Osteoblast (primary cell): ENCODE measurements around the gene EFNA4. TPM values are rescaled to one million over a fixed set of nuclear protein-coding genes. Genes with fewer than 3 reads are reported as not detected.

Experiments
- DNase-seq: peaks from one replicate; pipeline ENCODE4 v3.0.0; 2011; ENCODE audit warnings: low spot score, mixed read lengths; ENCODE audit not compliant: insufficient read length; ENCODE audit errors: missing footprints
- H2AFZ ChIP-seq: 2 replicates; pipeline ENCODE4 v1.6.0; 2011; ENCODE audit warnings: mild to moderate bottlenecking, low read length
- H3K27ac ChIP-seq: 2 replicates; pipeline ENCODE4 v1.5.1; 2011; ENCODE audit warnings: mild to moderate bottlenecking, low read depth, low read length, moderate library complexity
- H3K27me3 ChIP-seq: 2 replicates; pipeline ENCODE4 v1.6.0; 2012; ENCODE audit warnings: mild to moderate bottlenecking, control low read depth, inconsistent platforms, low read length, moderate library complexity; ENCODE audit not compliant: insufficient read depth
- H3K36me3 ChIP-seq: 2 replicates; pipeline ENCODE4 v1.5.1; 2011; ENCODE audit warnings: mild to moderate bottlenecking, low read length, control low read depth, moderate library complexity; ENCODE audit not compliant: insufficient read depth
- H3K4me1 ChIP-seq: 2 replicates; pipeline ENCODE4 v1.5.1; 2011; ENCODE audit warnings: mild to moderate bottlenecking, low read length, control low read depth, moderate library complexity; ENCODE audit not compliant: insufficient read depth
- H3K4me2 ChIP-seq: 2 replicates; pipeline ENCODE4 v1.6.0; 2011; ENCODE audit warnings: mild to moderate bottlenecking, low read length; ENCODE audit not compliant: insufficient read depth
- H3K4me3 ChIP-seq: fragments of 200-600 bp; sonication (generic); 3 replicates; pipeline ENCODE4 v1.5.1; 2012; ENCODE audit warnings: mild to moderate bottlenecking, low read length, inconsistent platforms; ENCODE audit not compliant: insufficient read depth
- H3K79me2 ChIP-seq: 2 replicates; pipeline ENCODE4 v1.6.0; 2012; ENCODE audit warnings: mild to moderate bottlenecking, low read length, control low read depth, inconsistent platforms; ENCODE audit not compliant: insufficient read depth
- H3K9me3 ChIP-seq: 2 replicates; pipeline ENCODE4 v1.5.1; 2011; ENCODE audit warnings: low read depth, low read length, control low read depth
- H4K20me1 ChIP-seq: 2 replicates; pipeline ENCODE4 v1.6.0; 2012; ENCODE audit warnings: mild to moderate bottlenecking, low read length, control low read depth; ENCODE audit not compliant: insufficient read depth
- CTCF ChIP-seq: IDR thresholded peaks from 2 replicates; pipeline ENCODE4 v1.5.1; 2011; ENCODE audit warnings: mild to moderate bottlenecking, low read depth, low read length, moderate library complexity; ENCODE audit errors: extremely low read depth
- total RNA-seq: library from RNA; depleted of rRNA; stranded (reverse); fragments of >200 nt; gene quantifications from 2 replicates; pipeline ENCODE4 v1.2.3, GENCODE V29; 2012

The EFNA4 gene
- total RNA-seq, 1 donor = 3.6 TPM

GRCh38 chr1:155038602-155039307 lies 24.8 kb upstream of the EFNA4 start:
- H3K9me3 ChIP-seq = no peaks in the 10 kb centered on the region
- H4K20me1 ChIP-seq = no peaks in the 10 kb centered on the region
- no peak for TF ChIP-seq CTCF
- no peaks in the 10 kb centered on the region for H3K79me2 ChIP-seq
- no peaks in the 10 kb centered on the region for H3K4me1 ChIP-seq
- H3K27me3 ChIP-seq = peaks cover 11% of the 10 kb centered on the region
- H3K4me2 ChIP-seq = no peak overlapping the region
- peak; percentile 65 for DNase-seq
- H2AFZ ChIP-seq = no peak overlapping the region
- H3K27ac ChIP-seq = no peak overlapping the region
- no peaks in the 10 kb centered on the region for H3K36me3 ChIP-seq
- no peak overlapping the region for H3K4me3 ChIP-seq

GRCh38 chr1:155039308-155039669 lies 24.3 kb upstream of the EFNA4 start:
- Histone ChIP-seq H3K4me1 (no peaks in the 10 kb centered on the region), H3K4me2 (no peak overlapping the region), H4K20me1 (no peaks in the 10 kb centered on the region), H3K27me3 (peaks cover 8% of the 10 kb centered on the region), H3K36me3 (no peaks in the 10 kb centered on the region), H3K79me2 (no peaks in the 10 kb centered on the region), H3K27ac (no peak overlapping the region), H3K9me3 (no peaks in the 10 kb centered on the region), H3K4me3 (no peak overlapping the region), H2AFZ (no peak overlapping the region)
- DNase-seq = no peak
- TF ChIP-seq CTCF = no peak

- peaks cover 8% of the 10 kb centered on the region for H3K27me3 ChIP-seq
- peak; percentile 61 for DNase-seq
- peaks cover 7% of the 10 kb centered on the region for H3K4me1 ChIP-seq
- no peak overlapping the region for H3K27ac ChIP-seq
- no peak overlapping the region for H2AFZ ChIP-seq
- H3K79me2 ChIP-seq = no peaks in the 10 kb centered on the region
- H3K4me3 ChIP-seq = no peak overlapping the region
- H4K20me1 ChIP-seq = no peaks in the 10 kb centered on the region
- TF ChIP-seq CTCF = no peak
- H3K4me2 ChIP-seq = no peak overlapping the region
- H3K9me3 ChIP-seq = no peaks in the 10 kb centered on the region
- H3K36me3 ChIP-seq = no peaks in the 10 kb centered on the region
Measured at GRCh38 chr1:155040358-155041093, 23.0 kb upstream of the EFNA4 start.

GRCh38 chr1:155042789-155043188 lies 20.8 kb upstream of the EFNA4 start:
- TF ChIP-seq CTCF = no peak
- Histone ChIP-seq H3K27me3 (peaks cover 5% of the 10 kb centered on the region), H4K20me1 (no peaks in the 10 kb centered on the region), H2AFZ (no peak overlapping the region), H3K4me3 (no peak overlapping the region), H3K36me3 (no peaks in the 10 kb centered on the region), H3K79me2 (no peaks in the 10 kb centered on the region), H3K9me3 (no peaks in the 10 kb centered on the region), H3K4me1 (peaks cover 7% of the 10 kb centered on the region), H3K4me2 (no peak overlapping the region), H3K27ac (no peak overlapping the region)
- no peak for DNase-seq
